Left lung (tissue), 10 donors: Measurements from ENCODE around the gene USP6NL. TPM values are rescaled to one million over a fixed set of nuclear protein-coding genes. Genes with fewer than 3 reads are reported as not detected.

Source experiments
- ATAC-seq: fragments of 200-7000 bp; cut with Tn5 transposase; one replicate; pipeline ENCODE4 v1.9.1; 2020; ENCODE audit warnings: moderate library complexity
- DNase-seq, 4 donors: peaks; one replicate each; pipeline ENCODE4 v3.0.0-alpha.2; 2013 to 2020
- H3K27ac ChIP-seq, 2 donors: fragments of 200-600 bp; sonication (generic) in 1 of 2; one replicate each; pipeline versions ENCODE4 v1.5.0 to v1.8.0; 2020 to 2021
- H3K27me3 ChIP-seq, 2 donors: fragments of 200-600 bp; sonication (generic) in 1 of 2; one replicate each; pipeline versions ENCODE4 v1.5.0 to v1.8.0; 2020 to 2021
- H3K36me3 ChIP-seq, 2 donors: fragments of 200-600 bp; sonication (generic) in 1 of 2; one replicate each; pipeline versions ENCODE4 v1.5.0 to v1.8.0; 2020 to 2021
- H3K4me1 ChIP-seq, 2 donors: fragments of 200-600 bp; one replicate each; pipeline ENCODE4 v1.8.0; 2021
- H3K4me3 ChIP-seq, 2 donors: fragments of 200-600 bp; sonication (generic) in 1 of 2; one replicate each; pipeline versions ENCODE4 v1.5.0 to v1.8.0; 2020 to 2021; ENCODE audit warnings: mild to moderate bottlenecking in 1 of 2
- H3K9me3 ChIP-seq, 2 donors: fragments of 200-600 bp; sonication (generic) in 1 of 2; one replicate each; pipeline versions ENCODE4 v1.5.0 to v1.8.0; 2020 to 2021
- intact Hi-C, 2 donors: fragments of 100-400 bp; cut with DNase I; formaldehyde crosslinking; loops; one replicate each; pipeline versions ENCODE4 v1.11.2 to v1.14.2; 2022
- polyA plus RNA-seq, 6 donors: library from polyadenylated mRNA; unstranded; fragments of 120-200 nt; gene quantifications; one replicate each; pipeline ENCODE4 v1.2.1, GENCODE V29; 2013; ENCODE audit not compliant: insufficient read length in 6 of 6
- total RNA-seq, 2 donors: library from RNA; stranded (reverse); fragmentation: NEBNext Ultra II Directional; extraction: Animal tissue kit (Norgen Biotek cat#: 25700); gene quantifications; one replicate each; pipeline ENCODE4 v1.2.1, GENCODE V29; 2021
- TF ChIP-seq, protein P1 (sequence below), 2 donors: fragments of 200-600 bp; sonication (generic) in 1 of 2; IDR thresholded peaks; one replicate each; pipeline versions ENCODE4 v1.5.0 to v1.8.0; 2021; ENCODE audit warnings: antibody characterized with exemption in 2 of 2
- donor health status: DM: no; HTN: yes; CAD: no.
- donor health status: DM: no; HTN: no; CAD: no.

The USP6NL gene
- total and polyA plus RNA-seq, 8 donors = 16.0 to 25.6 (median 24.0) TPM

- DNase-seq = no peak
- H3K9me3 ChIP-seq = no peaks in the 10 kb centered on the region
- intact Hi-C loops = no loop called here
- TF ChIP-seq, protein P1, sequence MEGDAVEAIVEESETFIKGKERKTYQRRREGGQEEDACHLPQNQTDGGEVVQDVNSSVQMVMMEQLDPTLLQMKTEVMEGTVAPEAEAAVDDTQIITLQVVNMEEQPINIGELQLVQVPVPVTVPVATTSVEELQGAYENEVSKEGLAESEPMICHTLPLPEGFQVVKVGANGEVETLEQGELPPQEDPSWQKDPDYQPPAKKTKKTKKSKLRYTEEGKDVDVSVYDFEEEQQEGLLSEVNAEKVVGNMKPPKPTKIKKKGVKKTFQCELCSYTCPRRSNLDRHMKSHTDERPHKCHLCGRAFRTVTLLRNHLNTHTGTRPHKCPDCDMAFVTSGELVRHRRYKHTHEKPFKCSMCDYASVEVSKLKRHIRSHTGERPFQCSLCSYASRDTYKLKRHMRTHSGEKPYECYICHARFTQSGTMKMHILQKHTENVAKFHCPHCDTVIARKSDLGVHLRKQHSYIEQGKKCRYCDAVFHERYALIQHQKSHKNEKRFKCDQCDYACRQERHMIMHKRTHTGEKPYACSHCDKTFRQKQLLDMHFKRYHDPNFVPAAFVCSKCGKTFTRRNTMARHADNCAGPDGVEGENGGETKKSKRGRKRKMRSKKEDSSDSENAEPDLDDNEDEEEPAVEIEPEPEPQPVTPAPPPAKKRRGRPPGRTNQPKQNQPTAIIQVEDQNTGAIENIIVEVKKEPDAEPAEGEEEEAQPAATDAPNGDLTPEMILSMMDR (IDR thresholded peaks at IDR 0.05) = no peak
- H3K4me3 ChIP-seq = no peak overlapping the region
- H3K36me3 ChIP-seq = no peaks in the 10 kb centered on the region
- peaks cover 8 to 24% of the 10 kb centered on the region in 2 donors for H3K4me1 ChIP-seq
- no peaks in the 10 kb centered on the region for H3K27me3 ChIP-seq
- peak; percentile 89 for ATAC-seq
- peak overlapping the region; percentile 60 to 67 for H3K27ac ChIP-seq
Observed at GRCh38 chr10:11551916-11552602, 59.4 kb downstream of the USP6NL start.

- Histone ChIP-seq H3K9me3 (no peaks in the 10 kb centered on the region), H3K27me3 (no peaks in the 10 kb centered on the region), H3K36me3 (no peaks in the 10 kb centered on the region), H3K4me1 (peaks cover 13 to 30% of the 10 kb centered on the region in 2 donors), H3K27ac (no peak overlapping the region), H3K4me3 (no peak overlapping the region)
- intact Hi-C loops = no loop called here
- TF ChIP-seq, protein P1 (IDR thresholded peaks at IDR 0.05) = no peak
- ATAC-seq (no peak), DNase-seq (no peak)
Observed at GRCh38 chr10:11551104-11551503, 60.3 kb downstream of the USP6NL start.

- H3K27ac ChIP-seq = no peak overlapping the region
- intact Hi-C loops = no loop called here
- TF ChIP-seq, protein P1 (IDR thresholded peaks at IDR 0.05) = no peak
Observed at GRCh38 chr10:11548768-11549099, 62.7 kb downstream of the USP6NL start.

DNA sequence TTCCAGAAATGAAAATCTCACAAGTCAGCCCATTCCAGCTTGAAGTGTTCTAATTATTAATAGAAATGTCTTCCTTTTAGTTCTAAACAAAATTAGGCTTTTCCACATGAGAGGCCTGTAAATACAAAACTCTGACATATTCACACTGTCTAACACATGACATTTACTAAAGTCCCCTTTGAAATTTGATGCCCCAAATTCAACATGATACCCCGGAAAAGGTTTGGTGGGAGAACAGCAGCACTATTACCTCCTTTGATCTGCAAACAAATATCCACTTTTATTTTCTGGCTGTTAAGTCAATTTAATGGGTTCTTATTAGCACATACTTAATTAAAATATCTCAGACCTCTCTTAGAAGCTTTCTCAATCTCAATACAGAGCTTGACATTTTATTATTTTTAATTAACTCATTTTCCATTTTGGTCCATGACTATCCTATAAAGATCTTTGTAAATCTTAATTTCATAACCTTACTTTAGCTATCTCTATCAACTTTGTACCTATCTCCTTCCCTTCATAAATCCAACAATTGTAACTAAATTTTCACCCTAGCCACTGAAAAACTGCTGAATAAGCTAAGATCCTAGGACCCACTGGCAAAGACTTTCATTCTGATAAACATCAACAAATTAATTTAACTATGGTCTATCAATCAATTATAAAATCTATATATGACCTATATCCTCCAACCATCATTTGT, 63.2 kb downstream of the USP6NL start:
- intact Hi-C loops = no loop called here
- H3K27me3 ChIP-seq = no peaks in the 10 kb centered on the region
- no peak overlapping the region for H3K27ac ChIP-seq
- no peak overlapping the region for H3K4me3 ChIP-seq
- TF ChIP-seq, protein P1 (IDR thresholded peaks at IDR 0.05) = no peak
- H3K9me3 ChIP-seq = no peaks in the 10 kb centered on the region
- no peaks in the 10 kb centered on the region for H3K36me3 ChIP-seq
- peaks cover 19 to 31% of the 10 kb centered on the region in 2 donors for H3K4me1 ChIP-seq
- DNase-seq (no peak), ATAC-seq (no peak)

More at GRCh38 chr10:11548768-11549099, 62.7 kb downstream of the USP6NL start:
- Histone ChIP-seq H3K36me3 (no peaks in the 10 kb centered on the region), H3K4me1 (peaks cover 19 to 31% of the 10 kb centered on the region in 2 donors), H3K4me3 (no peak overlapping the region), H3K9me3 (no peaks in the 10 kb centered on the region), H3K27me3 (no peaks in the 10 kb centered on the region)
- ATAC-seq = no peak
- DNase-seq = no peak

- peaks cover 11 to 16% of the 10 kb centered on the region in 2 donors for H3K4me1 ChIP-seq
- no peak overlapping the region for H3K27ac ChIP-seq
- no peak overlapping the region for H3K4me3 ChIP-seq
- no peaks in the 10 kb centered on the region for H3K9me3 ChIP-seq
- H3K27me3 ChIP-seq = no peaks in the 10 kb centered on the region
- no peaks in the 10 kb centered on the region for H3K36me3 ChIP-seq
- TF ChIP-seq, protein P1 (IDR thresholded peaks at IDR 0.05) = no peak
- DNase-seq (no peak), ATAC-seq (peak; percentile 59)
- intact Hi-C loops = no loop called here
Observed at GRCh38 chr10:11546581-11546980, 64.9 kb downstream of the USP6NL start.
